HG02870 (cell line): Measurements from ENCODE around the gene BDNF.

Experiments used
- ATAC-seq: cut with Tn5 transposase; IDR thresholded peaks from one replicate; pipeline ENCODE4 v1.9.1; 2021; ENCODE audit warnings: mild to moderate bottlenecking, moderate library complexity; ENCODE audit not compliant: unreplicated experiment

BDNF gene

DNA sequence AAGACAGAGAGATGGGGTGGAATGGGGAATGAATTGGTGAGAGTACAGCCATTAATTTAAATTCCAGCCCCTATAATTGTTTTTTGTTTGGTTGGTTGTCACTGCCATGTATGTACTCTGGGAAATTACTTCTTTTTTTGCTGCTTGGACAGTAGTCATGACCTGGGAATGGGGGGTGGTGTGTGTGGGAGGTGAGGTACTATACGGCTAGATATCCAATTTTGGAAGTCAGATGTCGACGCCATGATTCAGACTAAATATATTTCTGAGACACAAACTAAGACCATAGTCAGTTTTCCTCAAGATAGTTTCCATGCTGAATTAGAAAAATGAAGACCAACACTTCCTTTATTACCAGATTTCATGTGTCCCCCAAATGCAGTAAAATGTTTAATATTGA lies 7.4 kb upstream of the BDNF start:
- ATAC-seq = no peak

DNA sequence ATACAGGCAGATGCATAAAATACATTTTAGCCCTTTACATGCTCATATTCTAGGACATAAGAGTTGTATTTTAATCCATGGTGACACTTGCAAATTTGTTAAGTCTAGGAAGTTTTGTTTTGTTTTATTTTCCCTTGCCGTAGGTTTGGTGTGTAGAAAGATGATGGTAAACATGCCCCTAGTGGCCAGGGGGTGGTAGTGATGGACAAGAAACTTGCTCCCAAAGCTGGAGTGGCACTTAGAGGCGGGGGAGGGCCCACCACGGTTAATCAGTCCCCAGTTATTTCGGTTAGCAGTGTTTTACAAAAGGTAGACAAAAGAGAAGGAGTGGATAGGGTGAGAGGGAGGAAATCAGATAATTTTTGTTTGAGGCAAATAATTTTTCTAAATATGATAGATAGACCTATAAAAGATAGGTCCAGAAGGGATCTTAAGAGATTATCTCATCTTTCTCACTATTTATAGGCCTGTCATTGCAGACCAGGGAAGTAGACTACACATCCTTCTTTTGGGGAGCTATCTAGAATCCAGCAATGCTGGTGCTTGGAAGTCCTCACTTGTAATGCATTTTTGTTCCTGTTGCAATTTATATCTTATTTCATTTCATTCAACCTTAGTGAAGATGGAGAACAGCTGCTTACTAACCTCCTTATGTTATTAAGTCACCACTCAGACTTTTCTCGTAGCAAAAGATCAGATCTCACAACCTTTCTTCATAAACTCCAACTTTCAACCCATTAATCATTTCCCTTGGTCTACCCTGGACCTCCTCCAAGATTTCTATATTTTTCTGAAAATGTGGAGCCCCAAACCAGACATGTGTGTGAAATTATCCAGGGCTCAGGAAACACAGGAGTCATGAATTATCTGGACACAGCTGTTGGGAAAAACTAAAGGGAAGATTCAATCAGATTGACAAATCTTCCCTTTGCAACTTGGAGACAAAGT lies 5.9 kb upstream of the BDNF start:
- ATAC-seq = peak; percentile 78

DNA sequence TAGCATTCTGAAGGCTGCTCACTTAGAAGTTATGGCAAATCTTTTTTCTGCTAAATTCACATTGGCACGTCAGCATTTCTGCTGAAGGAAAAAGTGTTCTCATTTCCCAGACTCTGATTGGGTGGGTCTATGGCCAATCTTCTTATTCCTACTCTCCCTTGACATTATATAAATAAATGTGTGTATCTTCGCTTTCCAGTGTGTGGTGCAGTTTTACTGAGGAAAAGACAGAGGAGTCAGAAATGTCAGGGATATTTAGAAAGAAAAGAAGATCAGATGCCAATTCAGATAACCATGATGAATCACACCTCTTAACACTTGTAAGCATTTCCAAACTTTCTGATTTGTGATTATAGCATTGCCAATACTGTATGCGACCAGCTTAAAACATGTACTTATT lies 3.2 kb upstream of the BDNF start:
- no peak for ATAC-seq

DNA sequence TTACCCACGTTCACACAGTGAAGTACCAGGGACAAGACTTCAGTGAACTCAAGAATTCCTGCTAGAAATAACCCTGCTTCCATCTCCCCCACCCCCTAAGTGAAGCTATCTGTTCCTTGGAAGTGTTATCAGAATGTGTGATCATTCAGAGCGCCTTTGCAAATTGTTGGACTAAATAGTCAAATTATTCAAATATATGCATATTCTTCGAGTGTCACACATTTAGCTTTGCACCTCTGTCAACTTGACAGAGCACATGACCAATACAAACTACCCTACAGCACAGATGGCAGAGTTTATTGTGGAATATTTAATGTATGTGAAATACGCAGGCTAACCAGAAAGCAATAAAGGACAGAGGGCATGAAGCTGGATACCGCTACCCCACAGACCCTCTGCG lies 2.6 kb upstream of the BDNF start:
- no peak for ATAC-seq

DNA sequence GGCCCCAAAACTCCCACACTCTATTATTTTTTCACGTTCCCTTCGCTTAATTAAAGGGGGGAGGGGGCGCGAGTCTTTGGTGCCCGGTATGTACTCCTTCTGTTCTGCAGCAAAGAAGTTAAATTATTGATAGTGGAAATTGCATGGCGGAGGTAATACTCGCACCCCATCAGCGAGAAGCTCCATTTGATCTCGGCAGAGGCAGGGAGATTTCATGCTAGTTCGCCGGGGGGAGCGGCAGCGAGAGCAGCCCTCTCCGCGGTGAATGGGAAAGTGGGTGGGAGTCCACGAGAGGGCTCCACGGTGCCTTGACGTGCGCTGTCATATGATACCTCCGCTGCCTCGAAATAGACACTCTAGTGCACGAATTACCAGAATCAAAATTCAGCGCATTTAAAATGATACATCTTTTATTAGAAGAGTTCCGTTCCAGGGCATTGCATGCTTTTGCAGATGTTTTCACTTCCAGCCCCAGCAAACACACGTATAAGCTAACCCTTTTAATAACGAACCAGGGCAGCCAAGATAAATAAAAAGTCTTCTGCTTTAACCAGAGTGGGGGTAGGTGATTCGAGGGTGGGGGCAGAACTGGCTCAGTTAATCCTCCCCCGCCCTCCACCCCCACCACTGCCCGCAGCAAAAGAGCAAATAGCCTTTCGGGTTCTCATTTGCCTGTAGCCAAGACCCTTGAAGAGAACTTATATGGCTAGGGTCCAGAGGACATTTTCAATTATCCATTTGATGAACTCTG lies 1.3 kb upstream of the BDNF start:
- ATAC-seq = no peak

DNA sequence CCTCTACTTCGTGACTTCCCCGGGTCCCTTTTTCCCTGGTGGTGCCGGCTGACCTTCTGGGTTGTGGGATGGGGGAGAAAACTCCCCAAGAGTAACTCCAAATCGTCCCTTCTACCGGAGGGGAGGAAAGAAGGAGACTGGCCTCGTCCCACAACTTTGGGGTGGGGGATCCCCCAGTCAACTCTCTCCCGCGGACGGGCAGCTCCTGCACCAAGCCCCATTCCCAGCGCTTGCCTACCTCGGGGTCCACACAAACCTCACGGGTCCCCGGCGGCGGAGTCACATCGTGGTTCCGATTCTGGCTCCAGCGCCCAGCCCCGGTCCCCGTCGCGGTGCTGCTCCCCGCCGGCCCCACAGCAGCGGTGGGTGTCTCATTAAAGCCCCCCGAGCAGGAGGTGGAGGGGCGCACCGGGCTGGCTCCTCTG lies 317 bp downstream of the BDNF start:
- no peak for ATAC-seq

DNA sequence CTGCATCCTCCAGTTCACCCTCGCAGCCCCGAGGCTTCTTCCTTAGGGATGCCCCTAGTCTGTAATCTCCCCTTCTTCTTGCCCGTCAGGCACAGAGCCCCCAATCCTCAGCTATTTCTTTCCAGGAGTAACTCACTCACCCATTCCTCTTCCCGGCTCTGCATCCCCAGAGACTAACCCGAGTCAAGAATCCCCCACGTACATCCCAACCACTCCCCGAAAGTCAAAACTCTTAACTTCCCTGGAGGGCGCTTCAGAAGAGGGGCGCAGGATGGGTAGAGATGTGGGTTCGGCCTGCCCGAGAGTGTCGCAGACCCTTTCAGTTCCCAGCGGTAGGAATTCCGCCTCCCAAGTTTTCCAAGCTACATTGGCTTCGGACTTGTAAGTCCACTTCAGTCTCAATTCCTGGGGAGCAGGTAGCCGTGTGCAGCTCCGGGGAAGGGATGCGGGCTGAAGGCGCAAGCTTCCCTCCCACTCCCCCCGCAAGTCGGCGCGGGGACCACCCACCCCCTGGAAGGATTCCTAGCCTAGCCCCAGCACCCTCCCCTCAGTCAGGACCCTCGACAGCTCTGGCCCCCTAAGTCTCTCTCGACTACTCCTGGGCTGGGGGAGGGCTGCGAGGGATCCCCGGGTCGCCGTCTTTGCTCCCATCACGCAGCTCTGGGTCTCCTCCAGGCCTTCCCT lies 871 bp downstream of the BDNF start:
- ATAC-seq = no peak

DNA sequence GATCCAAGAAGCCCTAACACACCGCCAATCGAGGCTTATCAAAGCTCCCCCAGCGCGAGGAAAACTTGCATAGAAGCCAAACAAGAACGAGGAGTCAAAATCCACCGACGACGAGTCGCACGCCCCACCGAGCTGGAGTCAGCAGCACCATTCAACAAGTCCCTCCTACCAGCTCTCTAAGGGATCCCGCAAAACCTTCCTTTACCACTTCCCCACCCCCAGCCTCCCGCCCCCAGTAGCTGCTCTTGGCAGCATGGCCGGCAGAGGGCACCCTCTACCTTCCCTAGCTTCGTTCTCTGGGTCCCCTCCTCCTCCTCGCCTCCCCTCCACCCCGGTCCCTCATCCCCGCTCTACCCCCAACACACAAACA lies 1.4 kb downstream of the BDNF start:
- ATAC-seq = peak; percentile 67

DNA sequence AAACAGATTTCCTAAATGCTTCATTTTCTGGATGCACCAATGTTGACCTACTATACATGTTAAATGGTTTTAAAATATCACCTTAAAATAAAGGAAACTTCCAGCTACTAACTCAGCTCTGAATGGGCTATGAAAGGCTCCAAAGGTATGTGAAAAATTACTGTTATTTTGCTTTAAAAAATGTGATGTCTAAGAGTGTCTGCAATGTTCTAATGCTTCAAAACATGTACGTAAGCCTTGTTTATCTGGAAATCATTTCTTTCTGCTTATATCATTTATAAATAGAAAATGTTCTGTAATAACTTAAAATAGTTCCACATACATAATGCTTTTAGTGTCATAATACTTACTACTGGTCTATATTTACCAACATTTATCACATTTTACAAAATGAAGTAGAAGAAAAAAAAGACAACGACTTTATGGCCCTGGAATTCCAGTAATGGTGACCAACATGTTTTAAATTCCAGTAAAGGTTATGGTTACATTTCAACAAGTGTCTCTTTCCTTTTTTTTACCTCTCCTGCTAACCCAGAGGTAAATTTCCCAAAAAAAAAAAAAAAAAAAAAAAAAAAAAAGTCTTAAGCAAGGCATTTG lies 2.5 kb downstream of the BDNF start:
- no peak for ATAC-seq

DNA sequence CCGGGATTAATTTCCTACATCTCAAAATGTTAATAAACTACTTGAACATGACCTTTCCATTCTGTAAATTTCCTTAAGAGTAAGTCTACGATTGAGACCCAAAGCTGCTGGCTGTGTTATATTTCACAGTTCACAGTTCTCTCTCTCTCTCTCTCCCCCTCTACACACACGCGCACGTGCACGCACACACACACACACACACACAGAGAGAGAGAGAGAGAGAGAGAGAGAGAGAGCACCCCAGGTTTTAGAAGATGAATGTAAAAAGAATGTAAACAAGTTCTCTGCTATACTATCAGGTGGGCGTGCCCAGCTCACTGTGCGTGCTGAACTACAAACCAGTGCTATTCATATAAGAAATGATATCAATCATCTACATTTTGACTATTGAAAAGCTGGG lies 3.3 kb downstream of the BDNF start:
- ATAC-seq = no peak

DNA sequence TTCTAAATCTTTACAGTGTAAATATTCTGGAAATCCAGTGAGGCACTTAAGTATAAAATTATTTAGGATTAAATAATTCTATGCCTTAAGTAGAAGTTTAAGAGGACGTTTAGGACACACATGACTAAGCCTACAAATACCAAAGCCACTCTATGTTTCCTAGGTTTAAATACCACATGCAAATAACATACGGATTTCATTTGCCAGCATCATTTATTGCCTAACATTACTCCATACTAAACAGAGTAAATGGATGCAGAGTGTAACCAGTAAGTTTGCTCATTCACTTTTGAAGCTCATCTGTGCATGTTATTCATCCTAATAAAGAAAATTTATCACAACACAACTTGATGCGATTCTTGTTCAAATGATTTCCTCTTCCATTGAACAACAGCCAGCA lies 4.1 kb downstream of the BDNF start:
- no peak for ATAC-seq

DNA sequence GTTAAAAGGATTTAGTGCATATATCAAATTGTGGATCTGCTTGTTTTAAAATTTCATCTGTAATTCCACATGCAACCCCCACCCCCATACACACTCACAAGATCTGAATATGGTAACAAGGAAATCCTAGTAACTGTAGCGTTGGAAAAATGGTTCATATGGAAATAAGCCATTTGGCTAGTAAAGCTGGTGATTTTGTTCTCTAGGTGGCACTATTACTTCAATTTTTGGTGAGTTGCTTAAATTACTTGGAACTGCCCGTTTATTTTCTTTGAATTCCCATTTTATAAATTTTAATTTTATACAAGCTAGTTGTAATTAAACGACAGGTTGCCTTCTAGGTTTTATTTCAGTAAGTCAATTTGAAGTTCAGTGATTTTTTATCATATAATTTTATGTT lies 5.3 kb downstream of the BDNF start:
- ATAC-seq = no peak

DNA sequence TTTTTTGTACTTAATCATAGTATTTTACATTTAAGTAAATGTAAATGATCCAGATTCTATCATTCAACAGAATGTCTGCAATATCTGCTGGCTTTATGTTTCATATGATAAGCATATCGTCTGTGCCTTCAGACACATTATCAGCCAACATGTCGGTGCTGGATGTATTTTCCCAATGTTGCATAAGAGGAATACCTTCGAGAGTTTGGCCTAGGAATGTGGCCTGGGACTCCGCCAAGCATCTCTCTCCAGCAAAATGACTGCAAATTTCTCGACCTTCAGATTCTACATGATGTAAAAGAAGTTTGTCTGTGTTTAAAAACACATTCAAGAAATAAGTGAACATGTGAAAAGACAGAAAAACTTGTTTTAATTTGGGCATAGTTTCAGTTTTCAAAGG lies 6.9 kb downstream of the BDNF start:
- no peak for ATAC-seq

DNA sequence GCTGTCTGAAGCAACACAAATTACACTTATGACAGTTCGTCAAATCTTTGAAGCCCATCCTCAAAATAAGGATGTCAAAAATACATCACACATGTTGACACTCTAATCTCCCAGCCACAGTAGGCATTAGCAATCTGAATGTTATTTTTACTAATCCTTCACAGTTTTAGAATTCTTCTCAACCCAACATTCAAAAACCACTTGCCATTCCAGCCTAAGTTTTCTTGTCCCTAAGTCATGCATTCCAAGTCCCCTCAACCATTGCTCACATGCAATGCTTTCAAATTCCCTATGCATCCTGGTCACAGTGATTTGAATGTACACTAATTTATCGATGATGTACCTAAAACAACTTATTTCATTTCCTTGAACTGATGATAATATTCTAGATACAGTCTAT lies 7.5 kb downstream of the BDNF start:
- ATAC-seq = no peak

DNA sequence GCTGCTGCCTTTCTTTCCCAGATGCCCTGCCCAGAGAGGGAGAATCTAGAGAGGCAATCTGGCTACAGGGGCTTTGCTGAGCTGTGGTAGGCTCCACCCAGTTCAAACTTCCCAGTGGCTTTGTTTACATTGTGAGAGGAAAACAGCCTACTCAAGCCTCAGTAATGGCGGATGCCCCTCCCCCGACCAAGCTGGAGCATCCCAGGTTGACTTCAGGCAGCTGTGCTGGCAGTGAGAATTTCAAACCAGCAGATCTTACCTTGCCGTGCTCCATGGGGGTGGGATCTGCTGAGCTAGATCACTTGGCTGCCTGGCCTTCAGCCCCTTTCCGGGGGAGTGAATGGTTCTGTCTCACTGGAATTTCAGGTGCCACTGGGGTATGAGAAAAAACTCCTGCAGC lies 12.2 kb downstream of the BDNF start:
- no peak for ATAC-seq

DNA sequence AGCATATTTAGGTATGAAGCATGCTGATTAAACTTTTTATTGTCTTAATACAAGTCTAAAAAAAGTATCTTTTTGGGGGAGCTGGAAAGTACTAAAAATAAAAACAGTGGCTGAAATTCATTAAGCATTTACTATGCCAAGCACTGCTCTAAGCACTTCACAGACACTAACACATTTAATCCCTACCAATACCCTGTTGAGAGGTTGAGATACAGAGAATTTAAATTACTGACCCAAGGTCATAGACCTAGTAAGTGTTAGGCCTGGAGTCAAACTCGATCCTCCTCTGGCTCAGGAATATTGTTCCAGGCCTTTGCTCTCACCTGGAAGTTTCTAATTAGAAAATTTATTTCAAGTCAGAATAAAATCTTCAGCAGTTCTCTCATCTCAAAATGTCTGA lies 18.6 kb downstream of the BDNF start:
- no peak for ATAC-seq

DNA sequence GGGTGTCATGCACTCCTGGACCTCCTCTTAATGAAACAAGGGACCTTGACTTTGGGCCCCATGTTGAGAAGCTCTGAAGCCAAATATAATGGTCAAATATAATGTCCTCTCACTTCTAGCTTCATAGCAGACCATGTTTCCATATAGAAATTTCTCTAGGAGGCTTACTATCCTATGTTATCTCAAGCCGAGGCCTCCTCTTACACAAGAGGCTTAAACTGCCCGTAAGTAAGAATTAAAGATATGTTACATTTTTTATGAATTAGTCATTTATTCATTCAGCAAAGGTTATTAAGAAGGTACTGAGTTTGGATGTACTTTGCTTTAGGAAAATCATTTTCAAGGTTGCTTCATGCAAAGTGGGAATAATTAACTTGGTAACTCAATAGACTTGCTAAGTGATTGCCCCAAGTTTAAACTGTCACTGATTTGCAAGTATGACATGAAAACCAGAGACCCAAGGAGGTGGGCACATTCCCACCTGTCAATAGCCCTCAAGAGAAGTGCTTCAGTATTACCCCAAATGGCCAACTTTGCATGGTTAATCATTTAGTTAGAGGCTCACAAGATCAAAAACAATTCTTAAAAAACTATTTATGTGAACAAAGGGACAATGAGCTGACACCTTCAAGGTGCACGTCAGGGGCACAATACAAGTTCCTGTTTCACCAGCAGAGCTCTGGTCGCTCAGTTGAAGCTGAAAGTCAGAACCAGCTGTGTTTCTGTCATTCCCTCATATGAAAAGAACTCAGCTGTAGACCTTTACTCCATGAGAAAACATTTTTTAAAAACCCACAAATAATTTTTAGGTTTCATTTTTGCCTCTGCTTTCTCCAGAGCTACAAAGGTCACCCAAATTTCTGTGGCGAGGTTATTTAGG lies 20.9 kb downstream of the BDNF start:
- ATAC-seq = no peak

DNA sequence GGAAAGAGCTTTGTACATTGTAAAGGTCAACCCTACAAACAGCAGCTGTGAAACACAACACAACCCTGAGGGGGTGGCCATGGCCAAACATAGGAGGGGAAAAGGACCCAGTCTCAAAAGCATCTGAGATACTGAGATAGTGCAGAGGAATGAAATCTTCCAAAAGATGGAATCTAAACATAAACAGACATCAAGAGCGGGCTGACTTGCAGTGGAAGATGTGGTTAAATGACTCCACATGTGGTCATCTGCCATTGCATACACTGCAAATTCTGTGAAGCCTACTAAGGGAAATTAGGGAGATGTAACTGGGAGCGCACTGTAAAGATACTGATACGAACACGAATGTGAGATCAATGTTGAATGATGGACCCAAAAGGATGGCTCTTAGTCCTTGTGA lies 22.0 kb downstream of the BDNF start:
- no peak for ATAC-seq

DNA sequence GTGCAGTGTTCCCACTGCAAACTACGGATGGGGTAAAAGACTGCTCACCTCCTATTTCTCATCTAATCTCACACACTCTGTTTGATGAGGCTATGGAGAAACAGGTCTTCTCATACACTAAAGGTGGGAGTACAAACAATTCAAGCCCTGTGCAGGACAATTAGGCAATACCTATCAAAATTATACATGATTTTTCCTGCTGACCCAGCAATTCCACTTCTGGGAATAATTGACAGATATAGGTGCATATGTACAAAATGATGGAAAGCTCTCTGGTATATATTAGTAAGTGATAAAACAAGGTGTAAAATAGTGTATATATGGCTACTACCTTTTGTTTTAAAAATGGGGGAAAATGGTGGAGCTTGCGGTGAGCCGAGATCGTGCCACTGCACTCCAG lies 23.1 kb downstream of the BDNF start:
- ATAC-seq = no peak

DNA sequence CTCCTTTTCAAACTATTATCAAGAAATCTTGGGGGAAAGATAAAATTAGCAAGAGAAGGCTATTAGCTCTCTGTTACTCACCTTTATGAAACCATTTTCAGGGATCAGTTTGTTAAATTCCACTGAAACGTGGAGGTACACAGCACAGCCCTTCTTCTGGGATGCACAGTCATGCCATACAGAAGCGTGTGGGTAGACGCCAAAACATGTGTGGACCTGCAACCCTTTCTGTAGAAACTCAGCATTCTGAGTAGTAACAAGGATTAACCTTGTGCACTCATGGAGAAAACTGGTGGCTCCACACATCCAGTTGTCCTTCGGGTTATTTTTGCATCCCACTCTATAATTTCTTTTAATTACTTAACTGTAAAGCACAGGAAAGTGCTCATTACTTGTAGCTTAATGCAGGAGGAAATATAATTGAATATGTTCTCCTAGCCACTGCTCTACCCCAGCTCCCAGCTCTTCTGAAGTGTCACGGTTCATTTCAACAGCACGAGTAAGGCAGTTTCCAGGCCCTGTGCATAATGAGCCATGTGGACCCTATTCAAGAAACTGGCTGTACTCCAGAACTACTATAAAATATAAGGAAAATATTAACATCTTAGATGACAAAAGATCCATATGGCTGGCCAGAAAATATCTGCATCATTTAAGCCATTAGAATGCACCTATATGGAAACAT lies 26.1 kb downstream of the BDNF start:
- ATAC-seq = no peak
